ENCODE results near the gene KIF21A.

DNA sequence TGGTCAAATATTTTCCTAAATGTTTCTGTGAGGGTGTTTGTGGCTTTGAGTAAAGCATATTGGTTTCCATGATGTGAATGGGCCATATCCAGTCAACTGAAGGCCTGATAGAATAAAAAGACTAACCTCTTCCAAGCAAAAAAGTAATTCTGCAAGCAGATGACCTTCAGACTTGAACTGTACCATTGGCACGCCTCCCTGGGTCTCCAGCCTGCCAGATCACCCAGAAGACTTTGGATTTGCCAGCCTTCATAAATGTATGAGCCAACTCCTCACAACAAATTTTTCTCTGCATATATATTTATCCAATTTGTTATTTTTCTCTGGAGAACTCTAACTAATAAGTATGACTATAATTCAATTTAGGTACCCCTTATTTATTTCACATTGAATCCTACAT, 190.3 kb downstream of the KIF21A start:
- TF ChIP-seq POLR2A (IDR thresholded peaks at IDR 0.05) = no peak
- TF ChIP-seq, protein P1, sequence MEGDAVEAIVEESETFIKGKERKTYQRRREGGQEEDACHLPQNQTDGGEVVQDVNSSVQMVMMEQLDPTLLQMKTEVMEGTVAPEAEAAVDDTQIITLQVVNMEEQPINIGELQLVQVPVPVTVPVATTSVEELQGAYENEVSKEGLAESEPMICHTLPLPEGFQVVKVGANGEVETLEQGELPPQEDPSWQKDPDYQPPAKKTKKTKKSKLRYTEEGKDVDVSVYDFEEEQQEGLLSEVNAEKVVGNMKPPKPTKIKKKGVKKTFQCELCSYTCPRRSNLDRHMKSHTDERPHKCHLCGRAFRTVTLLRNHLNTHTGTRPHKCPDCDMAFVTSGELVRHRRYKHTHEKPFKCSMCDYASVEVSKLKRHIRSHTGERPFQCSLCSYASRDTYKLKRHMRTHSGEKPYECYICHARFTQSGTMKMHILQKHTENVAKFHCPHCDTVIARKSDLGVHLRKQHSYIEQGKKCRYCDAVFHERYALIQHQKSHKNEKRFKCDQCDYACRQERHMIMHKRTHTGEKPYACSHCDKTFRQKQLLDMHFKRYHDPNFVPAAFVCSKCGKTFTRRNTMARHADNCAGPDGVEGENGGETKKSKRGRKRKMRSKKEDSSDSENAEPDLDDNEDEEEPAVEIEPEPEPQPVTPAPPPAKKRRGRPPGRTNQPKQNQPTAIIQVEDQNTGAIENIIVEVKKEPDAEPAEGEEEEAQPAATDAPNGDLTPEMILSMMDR (IDR thresholded peaks at IDR 0.05) = no peak
